IMR-90 (cell line): ENCODE results near the gene CBL. TPM values are rescaled to one million over a fixed set of nuclear protein-coding genes. Genes with fewer than 3 reads are reported as not detected.
A peak's percentile ranks its signal among the peaks of the same experiment; 100 is the strongest.

Experiments used
- ATAC-seq: fragments of 200-7000 bp; cut with Tn5 transposase; 2 replicates; pipeline ENCODE4 v1.9.1; 2020; ENCODE audit warnings: low read depth, mild to moderate bottlenecking, moderate library complexity
- BruUV-seq: library from RNA; stranded (reverse); fragments of 400-500 nt; replicated peaks from 2 replicates; lab custom pipeline; 2021; lab: Mats Ljungman, UMichigan
- CTCF ChIA-PET: fragments of 300-600 bp; formaldehyde crosslinking; extraction: SDS; loops from one replicate; lab custom pipeline; 2021; ENCODE audit warnings: antibody characterized with exemption; lab: Yijun Ruan, JAX
- POLR2A ChIA-PET: fragments of 300-600 bp; sonication (Branson Sonifier 250); formaldehyde crosslinking; loops from one replicate; lab custom pipeline; 2022; ENCODE audit warnings: antibody characterized with exemption; ENCODE audit not compliant: unreplicated experiment; lab: Charles Lee
- DNase-seq: peaks from one replicate; pipeline ENCODE4 v3.0.0; 2013
- H2AFZ ChIP-seq: replicated peaks from 2 replicates; pipeline ENCODE3; 2013; ENCODE audit warnings: low read length, mild to moderate bottlenecking; ENCODE audit not compliant: poor library complexity
- H2AK5ac ChIP-seq: 2 replicates; pipeline ENCODE4 v1.6.1; 2013; ENCODE audit warnings: low read depth, low read length, inconsistent platforms
- H2AK9ac ChIP-seq: replicated peaks from 2 replicates; pipeline ENCODE3; 2013; ENCODE audit warnings: mild to moderate bottlenecking, low read depth, low read length, moderate library complexity; ENCODE audit not compliant: poor library complexity
- H2BK120ac ChIP-seq: 2 replicates; pipeline ENCODE4 v1.6.1; 2013; ENCODE audit warnings: low read depth, low read length, inconsistent platforms
- H2BK15ac ChIP-seq: 3 replicates; pipeline ENCODE4 v1.6.1; 2013; ENCODE audit warnings: low read depth, low read length, inconsistent platforms
- H2BK20ac ChIP-seq: 2 replicates; pipeline ENCODE4 v1.6.1; 2013; ENCODE audit warnings: low read depth, mild to moderate bottlenecking, inconsistent platforms, low read length, moderate library complexity
- H2BK5ac ChIP-seq: 2 replicates; pipeline ENCODE4 v1.6.1; 2013; ENCODE audit warnings: mild to moderate bottlenecking, low read depth, low read length, inconsistent platforms; ENCODE audit not compliant: poor library complexity, severe bottlenecking
- H3K14ac ChIP-seq: replicated peaks from 2 replicates; pipeline ENCODE4 v1.6.1; 2013; ENCODE audit warnings: low read depth, low read length, inconsistent platforms
- H3K18ac ChIP-seq: 2 replicates; pipeline ENCODE4 v1.6.1; 2013; ENCODE audit warnings: low read depth, low read length, control low read depth
- H3K23ac ChIP-seq: 2 replicates; pipeline ENCODE4 v1.6.1; 2013; ENCODE audit warnings: low read depth, low read length, inconsistent platforms
- H3K27ac ChIP-seq: 2 replicates; pipeline ENCODE4 v1.5.1; 2013; ENCODE audit warnings: mild to moderate bottlenecking, control low read depth, low read length; ENCODE audit not compliant: insufficient read depth
- H3K27me3 ChIP-seq: 2 replicates; pipeline ENCODE4 v1.6.1; 2013; ENCODE audit warnings: low read length; ENCODE audit not compliant: control insufficient read depth, insufficient read depth
- H3K36me3 ChIP-seq: 2 replicates; pipeline ENCODE4 v1.6.1; 2013; ENCODE audit warnings: low read length, mixed read lengths; ENCODE audit not compliant: control insufficient read depth, insufficient read depth
- H3K4ac ChIP-seq: 2 replicates; pipeline ENCODE4 v1.6.1; 2013; ENCODE audit warnings: low read depth, low read length, inconsistent platforms
- H3K4me1 ChIP-seq: 2 replicates; pipeline ENCODE4 v1.6.1; 2013; ENCODE audit warnings: low read length, mixed read lengths; ENCODE audit not compliant: control insufficient read depth, insufficient read depth
- H3K4me2 ChIP-seq: 2 replicates; pipeline ENCODE4 v1.6.1; 2013; ENCODE audit warnings: low read depth, mild to moderate bottlenecking, control low read depth, low read length, moderate library complexity
- H3K4me3 ChIP-seq: 2 replicates; pipeline ENCODE4 v1.5.1; 2013; ENCODE audit warnings: low read depth, mild to moderate bottlenecking, control low read depth, low read length, moderate library complexity; ENCODE audit not compliant: insufficient read depth
- H3K56ac ChIP-seq: 2 replicates; pipeline ENCODE4 v1.6.1; 2013; ENCODE audit warnings: low read length, inconsistent platforms; ENCODE audit not compliant: insufficient read depth; ENCODE audit errors: extremely low read depth
- H3K79me1 ChIP-seq, 2 experiments: 2 replicates each; pipeline ENCODE4 v1.6.1; 2013; ENCODE audit warnings: low read length in 2 of 2, inconsistent platforms in 1 of 2, low read depth in 1 of 2
- H3K9ac ChIP-seq: 2 replicates; pipeline ENCODE4 v1.6.1; 2013; ENCODE audit warnings: low read depth, low read length, control low read depth
- H3K9me1 ChIP-seq: 2 replicates; pipeline ENCODE4 v1.6.1; 2013; ENCODE audit warnings: low read length, inconsistent platforms; ENCODE audit not compliant: insufficient read depth
- H3K9me3 ChIP-seq: 2 replicates; pipeline ENCODE4 v1.6.1; 2013; ENCODE audit warnings: low read length; ENCODE audit not compliant: control insufficient read depth, insufficient read depth
- H4K20me1 ChIP-seq: 2 replicates; pipeline ENCODE4 v1.6.1; 2013; ENCODE audit warnings: low read length, inconsistent platforms; ENCODE audit not compliant: insufficient read depth
- H4K5ac ChIP-seq: 2 replicates; pipeline ENCODE4 v1.6.1; 2013; ENCODE audit warnings: mild to moderate bottlenecking, low read depth, low read length, control low read depth
- H4K8ac ChIP-seq, 2 experiments: 2 replicates each; pipeline ENCODE4 v1.6.1; 2013; ENCODE audit warnings: low read depth in 2 of 2, low read length in 2 of 2, control low read depth in 1 of 2, inconsistent platforms in 1 of 2
- H4K91ac ChIP-seq: 2 replicates; pipeline ENCODE4 v1.6.1; 2013; ENCODE audit warnings: low read depth, low read length, inconsistent platforms; ENCODE audit not compliant: insufficient read depth
- BHLHE40 ChIP-seq: fragments of 150-350 bp; IDR thresholded peaks from 2 replicates; pipeline ENCODE4 v1.6.1; 2016; ENCODE audit warnings: mild to moderate bottlenecking, low read depth, low read length
- CHD1 ChIP-seq: IDR thresholded peaks from 2 replicates; pipeline ENCODE4 v1.6.1; 2012; ENCODE audit warnings: low read depth, low read length, improper control_type of control experiment
- FOS ChIP-seq: fragments of 150-350 bp; IDR thresholded peaks from 2 replicates; pipeline ENCODE4 v1.6.1; 2016; ENCODE audit warnings: low read depth, low read length
- MAFK ChIP-seq: IDR thresholded peaks from 2 replicates; pipeline ENCODE4 v1.6.1; 2012; ENCODE audit warnings: low read depth, low read length, improper control_type of control experiment
- NFE2L2 ChIP-seq: fragments of 150-350 bp; IDR thresholded peaks from 2 replicates; pipeline ENCODE4 v1.6.1; 2016; ENCODE audit warnings: low read depth, mild to moderate bottlenecking, low read length
- SMC3 ChIP-seq: fragments of 150-350 bp; IDR thresholded peaks from 2 replicates; pipeline ENCODE4 v1.6.1; 2016; ENCODE audit warnings: low read depth, mild to moderate bottlenecking, antibody characterized with exemption, low read length, moderate library complexity
- WGBS, 2 experiments: methylation state at CpG; one replicate each; pipeline versions ENCODE4 v1.1.5 to v1.1.7; 2013; ENCODE audit warnings: missing lambda C conversion rate in 2 of 2; ENCODE audit not compliant: insufficient read length in 1 of 2; ENCODE audit errors: extremely low coverage in 2 of 2; 5-methylcytosine and 5-hydroxymethylcytosine counted together
- dilution Hi-C: fragments of 300-500 bp; cut with HindIII; formaldehyde crosslinking; loops from one replicate; pipeline ENCODE4 v1.14.3; 2018; ENCODE audit warnings: low sequenced_read_pairs; ENCODE audit not compliant: unreplicated experiment
- in situ Hi-C: fragments of 300-500 bp; cut with MboI; formaldehyde crosslinking; loops from 3 replicates; pipeline ENCODE4 v1.14.3; 2019; ENCODE audit warnings: low sequenced_read_pairs, inconsistent platforms, mixed read lengths
- intact Hi-C: fragments of 100-400 bp; cut with micrococcal nuclease; formaldehyde crosslinking; loops from 2 replicates; pipeline ENCODE4 v1.10.0; 2022
- polyA plus RNA-seq, 3 experiments: library from polyadenylated mRNA; depleted of rRNA; stranded (reverse); fragments of >200 nt; gene quantifications; 2 replicates each; pipeline ENCODE4 v1.2.3, GENCODE V29; 2012; ENCODE audit warnings: low replicate concordance in 1 of 3
- total RNA-seq: library from RNA; depleted of rRNA; stranded (reverse); fragments of >200 nt; gene quantifications from 2 replicates; pipeline ENCODE4 v1.2.3, GENCODE V29; 2012

The CBL gene
- total and polyA plus RNA-seq, 2 of the 4 experiments (the other 2 are of a cell fraction): 6.1 to 11.8 TPM

- POLR2A ChIA-PET: no interaction called here
- ATAC-seq (no peak), DNase-seq (no peak)
- Histone ChIP-seq H3K4me1 (peaks cover 5% of the 10 kb centered on the region; the same call in 1 of the 2 replicates), H2AFZ (no peak overlapping the region), H3K4ac (no peak overlapping the region), H3K36me3 (no peaks in the 10 kb centered on the region; the same call in 1 of the 2 replicates), H3K9me3 (no peaks in the 10 kb centered on the region), H3K79me1 (peaks cover 22 to 57% of the 10 kb centered on the region in 2 experiments), H2AK5ac (no peak overlapping the region), H2BK5ac (no peak overlapping the region), H3K4me3 (no peak overlapping the region), H3K9ac (no peak overlapping the region), H2BK15ac (no peak overlapping the region), H3K27me3 (no peaks in the 10 kb centered on the region), H3K9me1 (peaks cover 7% of the 10 kb centered on the region; the same call in 1 of the 2 replicates), H3K4me2 (no peak overlapping the region), H2BK120ac (no peak overlapping the region), H3K27ac (no peak overlapping the region), H4K8ac (no peak overlapping the region), H3K56ac (no peak overlapping the region), H2BK20ac (no peak overlapping the region), H3K14ac (no peak overlapping the region), H2AK9ac (no peak overlapping the region), H4K91ac (no peak overlapping the region), H4K20me1 (peaks cover 8% of the 10 kb centered on the region), H3K18ac (no peak overlapping the region), H4K5ac (no peak overlapping the region), H3K23ac (no peak overlapping the region)
- intact Hi-C loops: loop anchor here (1.0 kb wide), 1 partner anchor 12 kb away; no protein-coding TSS in a partner anchor
- 100% methylated on average over 1 of the region's 8 CpGs; no CpG with 5 or more reads in 1 of the 2 experiments for WGBS, 2 experiments
- in situ Hi-C loops: no loop called here
- CTCF ChIA-PET: no interaction called here
- BruUV-seq: TSS peak; percentile 21
- dilution Hi-C loops: no loop called here
- TF ChIP-seq CHD1: no peak
- no peak for TF ChIP-seq FOS
- no peak for TF ChIP-seq SMC3
- TF ChIP-seq BHLHE40: no peak
- TF ChIP-seq MAFK: no peak
- TF ChIP-seq NFE2L2: no peak
Measured at GRCh38 chr11:119248750-119249670, 42.9 kb downstream of the CBL start.
